Measurements from ENCODE around the gene ARFIP1.

The ARFIP1 gene

GRCh38 chr4:152777488-152777887, 2.3 kb upstream of the ARFIP1 start:
- TF ChIP-seq GATA3 (IDR thresholded peaks at IDR 0.05; ENCODE audit: low read depth, low read length) (no peak), GATA2 (IDR thresholded peaks at IDR 0.05; ENCODE audit: low read depth, low read length) (no peak)

- no peak for TF ChIP-seq GATA2 (IDR thresholded peaks at IDR 0.05; ENCODE audit: low read depth, low read length)
- no peak for TF ChIP-seq GATA3 (IDR thresholded peaks at IDR 0.05; ENCODE audit: low read depth, low read length)
Measured at GRCh38 chr4:152778656-152779512, 870 bp upstream of the ARFIP1 start.

GRCh38 chr4:152780267-152780778, 569 bp downstream of the ARFIP1 start:
- no peak for TF ChIP-seq GATA3 (IDR thresholded peaks at IDR 0.05; ENCODE audit: low read depth, low read length)
- no peak for TF ChIP-seq GATA2 (IDR thresholded peaks at IDR 0.05; ENCODE audit: low read depth, low read length)

GRCh38 chr4:152784490-152785350, 5.0 kb downstream of the ARFIP1 start:
- TF ChIP-seq GATA2 (IDR thresholded peaks at IDR 0.05; ENCODE audit: low read depth, low read length) (peak; percentile 48; the same call in 1 of the 2 replicates), GATA3 (IDR thresholded peaks at IDR 0.05; ENCODE audit: low read depth, low read length) (no peak)

- no peak for TF ChIP-seq GATA3 (IDR thresholded peaks at IDR 0.05; ENCODE audit: low read depth, low read length)
- TF ChIP-seq GATA2 (IDR thresholded peaks at IDR 0.05; ENCODE audit: low read depth, low read length) = no peak
Measured at GRCh38 chr4:152785639-152786615, 6.2 kb downstream of the ARFIP1 start.

- TF ChIP-seq GATA3 (IDR thresholded peaks at IDR 0.05; ENCODE audit: low read depth, low read length) = no peak
- TF ChIP-seq GATA2 (IDR thresholded peaks at IDR 0.05; ENCODE audit: low read depth, low read length) = no peak
Measured at GRCh38 chr4:152786627-152787026, 6.9 kb downstream of the ARFIP1 start.

GRCh38 chr4:152795891-152796290, 16.1 kb downstream of the ARFIP1 start:
- TF ChIP-seq GATA2 (IDR thresholded peaks at IDR 0.05; ENCODE audit: low read depth, low read length) (no peak), GATA3 (IDR thresholded peaks at IDR 0.05; ENCODE audit: low read depth, low read length) (no peak)

- TF ChIP-seq GATA2 (IDR thresholded peaks at IDR 0.05; ENCODE audit: low read depth, low read length) (no peak), GATA3 (IDR thresholded peaks at IDR 0.05; ENCODE audit: low read depth, low read length) (no peak)
Measured at GRCh38 chr4:152803541-152803940, 23.8 kb downstream of the ARFIP1 start.

- TF ChIP-seq GATA2 (IDR thresholded peaks at IDR 0.05; ENCODE audit: low read depth, low read length) (no peak), GATA3 (IDR thresholded peaks at IDR 0.05; ENCODE audit: low read depth, low read length) (no peak)
Measured at GRCh38 chr4:152805071-152805650, 25.4 kb downstream of the ARFIP1 start.

- TF ChIP-seq GATA2 (IDR thresholded peaks at IDR 0.05; ENCODE audit: low read depth, low read length) (no peak), GATA3 (IDR thresholded peaks at IDR 0.05; ENCODE audit: low read depth, low read length) (no peak)
Measured at GRCh38 chr4:152805818-152806217, 26.1 kb downstream of the ARFIP1 start.

- TF ChIP-seq GATA2 (IDR thresholded peaks at IDR 0.05; ENCODE audit: low read depth, low read length) (no peak), GATA3 (IDR thresholded peaks at IDR 0.05; ENCODE audit: low read depth, low read length) (no peak)
Measured at GRCh38 chr4:152806501-152807125, 26.9 kb downstream of the ARFIP1 start.

- no peak for TF ChIP-seq GATA3 (IDR thresholded peaks at IDR 0.05; ENCODE audit: low read depth, low read length)
- no peak for TF ChIP-seq GATA2 (IDR thresholded peaks at IDR 0.05; ENCODE audit: low read depth, low read length)
Measured at GRCh38 chr4:152807294-152807829, 27.6 kb downstream of the ARFIP1 start.
